Body of pancreas (tissue), 4 donors: Measurements from ENCODE around the gene CC2D2B.

Source experiments
- POLR2A ChIP-seq, 3 donors: fragments of 450-650 bp; IDR thresholded peaks; one replicate each; pipeline ENCODE4 v1.6.1; 2016; ENCODE audit warnings: antibody characterized with exemption in 3 of 3, mild to moderate bottlenecking in 2 of 3
- TF ChIP-seq, protein P1 (sequence below), 7 experiments: fragments of 450-650 bp in 4 of 7; fragments of 200-600 bp in 3 of 7; sonication (generic) in 3 of 7; IDR thresholded peaks; one replicate each; pipeline ENCODE4 v1.5.1; 2016 to 2019; ENCODE audit warnings: antibody characterized with exemption in 7 of 7

DNA sequence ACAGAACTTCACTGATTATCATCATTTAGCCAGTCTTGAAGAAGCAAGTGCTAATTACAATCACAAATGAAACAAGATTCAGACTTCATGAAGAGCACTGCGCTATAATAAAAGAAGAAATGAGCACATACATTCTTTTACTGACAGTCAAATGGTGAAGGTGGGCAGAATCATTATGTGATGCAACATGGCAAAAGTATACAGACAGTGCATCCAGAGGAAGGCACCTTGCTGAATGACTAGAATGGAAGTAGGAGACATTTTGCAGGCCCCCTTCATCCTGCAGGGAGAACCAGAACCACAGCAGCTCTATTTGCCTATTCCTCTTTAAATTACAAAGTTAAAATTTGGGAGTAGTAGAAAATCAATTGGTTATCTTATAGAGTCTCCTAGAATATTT, 31.0 kb upstream of the CC2D2B start:
- TF ChIP-seq POLR2A (IDR thresholded peaks at IDR 0.05), result no peak
- TF ChIP-seq, protein P1, sequence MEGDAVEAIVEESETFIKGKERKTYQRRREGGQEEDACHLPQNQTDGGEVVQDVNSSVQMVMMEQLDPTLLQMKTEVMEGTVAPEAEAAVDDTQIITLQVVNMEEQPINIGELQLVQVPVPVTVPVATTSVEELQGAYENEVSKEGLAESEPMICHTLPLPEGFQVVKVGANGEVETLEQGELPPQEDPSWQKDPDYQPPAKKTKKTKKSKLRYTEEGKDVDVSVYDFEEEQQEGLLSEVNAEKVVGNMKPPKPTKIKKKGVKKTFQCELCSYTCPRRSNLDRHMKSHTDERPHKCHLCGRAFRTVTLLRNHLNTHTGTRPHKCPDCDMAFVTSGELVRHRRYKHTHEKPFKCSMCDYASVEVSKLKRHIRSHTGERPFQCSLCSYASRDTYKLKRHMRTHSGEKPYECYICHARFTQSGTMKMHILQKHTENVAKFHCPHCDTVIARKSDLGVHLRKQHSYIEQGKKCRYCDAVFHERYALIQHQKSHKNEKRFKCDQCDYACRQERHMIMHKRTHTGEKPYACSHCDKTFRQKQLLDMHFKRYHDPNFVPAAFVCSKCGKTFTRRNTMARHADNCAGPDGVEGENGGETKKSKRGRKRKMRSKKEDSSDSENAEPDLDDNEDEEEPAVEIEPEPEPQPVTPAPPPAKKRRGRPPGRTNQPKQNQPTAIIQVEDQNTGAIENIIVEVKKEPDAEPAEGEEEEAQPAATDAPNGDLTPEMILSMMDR (IDR thresholded peaks at IDR 0.05), result no peak
